A549 treated with RU486 at 1 μM for 4 hours (cell line): ENCODE measurements around the gene DAPP1. TPM values are rescaled to one million over a fixed set of nuclear protein-coding genes. Genes with fewer than 3 reads are reported as not detected.

ENCODE experiments used
- total RNA-seq: library from RNA; stranded (reverse); fragments of 200-300 nt; extraction: Qiagen RNA extraction; gene quantifications from 5 replicates; pipeline ENCODE4 v1.2.3, GENCODE V29; 2022; ENCODE audit warnings: low read depth

The DAPP1 gene
- total RNA-seq: not detected in 5 replicates

GRCh38 chr4:99816545-99817308 is at the start of gene DAPP1:
Gene DAPP1, plus strand, starts transcription at chr4:99816827. Its CDS starts 87 bp downstream, at chr4:99816914.

GRCh38 chr4:99894161-99894997 is 77.8 kb downstream of the DAPP1 start, which contains the start of gene LAMTOR3:
Gene LAMTOR3, minus strand, starts transcription at chr4:99894427. Its CDS starts 464 bp downstream, at chr4:99893963.

Other genes with a start within 250 kb of the DAPP1 start
- gene MTTP, start 242.0 kb upstream of the DAPP1 start, total RNA-seq: 0.22 TPM in 1 of 5 replicates, not detected in the others
- gene C4orf54, start 159.0 kb upstream of the DAPP1 start, total RNA-seq: not detected in 5 replicates
- gene LAMTOR3, start 77.6 kb downstream of the DAPP1 start, total RNA-seq: 20.7 to 26.4 TPM (median 25.9 TPM) in 5 replicates
- 13.7 to 20.7 TPM (median 16.2 TPM) in 5 replicates for gene DNAJB14, start 129.8 kb downstream of the DAPP1 start, total RNA-seq
- gene H2AZ1, start 133.4 kb downstream of the DAPP1 start, total RNA-seq: 540 to 705 TPM (median 689 TPM) in 5 replicates